BE2C (cell line): ENCODE measurements around the gene TRIM68.

ENCODE experiments used
- DNase-seq: peaks from one replicate; pipeline ENCODE4 v3.0.0-alpha.2; 2020
- H3K27me3 ChIP-seq: fragments of 250-450 bp; sonication (Bioruptor Pico); 2 replicates; pipeline ENCODE4 v1.5.1; 2020; ENCODE audit warnings: mild to moderate bottlenecking
- H3K36me3 ChIP-seq: fragments of 250-450 bp; sonication (Bioruptor Pico); 2 replicates; pipeline ENCODE4 v1.5.1; 2020; ENCODE audit warnings: mild to moderate bottlenecking
- H3K4me1 ChIP-seq: fragments of 250-450 bp; sonication (Bioruptor Pico); 2 replicates; pipeline ENCODE4 v1.5.1; 2020
- H3K4me3 ChIP-seq: 2 replicates; pipeline ENCODE4 v1.5.1; 2011; ENCODE audit warnings: low read depth, low read length
- H3K9me3 ChIP-seq: fragments of 250-450 bp; sonication (Bioruptor Pico); 2 replicates; pipeline ENCODE4 v1.5.1; 2020
- TF ChIP-seq, protein P1 (sequence below): IDR thresholded peaks from 2 replicates; pipeline ENCODE4 v1.5.1; 2012; ENCODE audit warnings: mild to moderate bottlenecking, low read depth, low read length

The TRIM68 gene

DNA sequence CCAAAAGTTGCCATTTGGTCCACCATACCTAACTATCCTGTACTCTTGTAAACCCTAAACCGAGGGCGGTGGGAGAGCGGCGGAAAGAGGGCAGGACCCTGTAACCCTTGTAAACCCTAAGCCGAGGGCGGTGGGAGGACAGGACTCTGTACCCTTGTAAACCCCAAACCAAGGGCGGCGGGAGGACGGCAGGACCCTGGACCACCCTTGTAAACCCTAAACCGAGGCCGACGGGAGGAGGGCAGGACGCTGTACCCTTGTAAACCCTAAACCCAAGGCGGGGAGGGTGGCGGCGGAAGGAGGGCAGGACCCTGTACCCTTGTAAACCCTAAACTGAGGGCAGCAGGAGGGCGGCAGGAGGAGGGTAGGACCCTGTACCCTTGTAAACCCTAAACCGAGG, 39.0 kb downstream of the TRIM68 start:
- no peaks in the 10 kb centered on the region for H3K27me3 ChIP-seq
- H3K36me3 ChIP-seq: no peaks in the 10 kb centered on the region
- H3K4me3 ChIP-seq: no peak overlapping the region
- no peaks in the 10 kb centered on the region for H3K9me3 ChIP-seq
- TF ChIP-seq, protein P1, sequence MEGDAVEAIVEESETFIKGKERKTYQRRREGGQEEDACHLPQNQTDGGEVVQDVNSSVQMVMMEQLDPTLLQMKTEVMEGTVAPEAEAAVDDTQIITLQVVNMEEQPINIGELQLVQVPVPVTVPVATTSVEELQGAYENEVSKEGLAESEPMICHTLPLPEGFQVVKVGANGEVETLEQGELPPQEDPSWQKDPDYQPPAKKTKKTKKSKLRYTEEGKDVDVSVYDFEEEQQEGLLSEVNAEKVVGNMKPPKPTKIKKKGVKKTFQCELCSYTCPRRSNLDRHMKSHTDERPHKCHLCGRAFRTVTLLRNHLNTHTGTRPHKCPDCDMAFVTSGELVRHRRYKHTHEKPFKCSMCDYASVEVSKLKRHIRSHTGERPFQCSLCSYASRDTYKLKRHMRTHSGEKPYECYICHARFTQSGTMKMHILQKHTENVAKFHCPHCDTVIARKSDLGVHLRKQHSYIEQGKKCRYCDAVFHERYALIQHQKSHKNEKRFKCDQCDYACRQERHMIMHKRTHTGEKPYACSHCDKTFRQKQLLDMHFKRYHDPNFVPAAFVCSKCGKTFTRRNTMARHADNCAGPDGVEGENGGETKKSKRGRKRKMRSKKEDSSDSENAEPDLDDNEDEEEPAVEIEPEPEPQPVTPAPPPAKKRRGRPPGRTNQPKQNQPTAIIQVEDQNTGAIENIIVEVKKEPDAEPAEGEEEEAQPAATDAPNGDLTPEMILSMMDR: no peak
- no peak for DNase-seq
- H3K4me1 ChIP-seq: no peaks in the 10 kb centered on the region

DNA sequence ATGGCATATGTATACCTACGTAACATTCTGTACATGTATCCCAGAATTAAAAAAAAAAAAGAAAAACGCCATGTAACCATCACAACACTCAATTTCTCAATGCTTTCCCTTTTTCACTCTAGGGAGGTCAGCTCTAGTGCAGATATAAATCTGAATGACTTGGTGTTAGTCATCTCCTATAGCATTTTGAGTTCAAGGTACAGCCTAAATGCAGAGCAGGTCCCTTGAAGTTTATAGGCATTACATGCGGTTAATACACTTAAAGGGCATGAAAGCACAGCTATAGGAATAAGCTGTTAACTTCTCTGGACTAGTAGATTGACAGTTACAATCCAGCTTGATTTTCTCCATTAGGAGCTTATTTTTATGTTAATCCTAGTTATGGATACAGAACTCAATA, 42.7 kb downstream of the TRIM68 start:
- DNase-seq: no peak
- Histone ChIP-seq H3K4me3 (no peak overlapping the region), H3K4me1 (no peaks in the 10 kb centered on the region), H3K27me3 (no peaks in the 10 kb centered on the region), H3K9me3 (no peaks in the 10 kb centered on the region), H3K36me3 (no peaks in the 10 kb centered on the region)
- TF ChIP-seq, protein P1: no peak

DNA sequence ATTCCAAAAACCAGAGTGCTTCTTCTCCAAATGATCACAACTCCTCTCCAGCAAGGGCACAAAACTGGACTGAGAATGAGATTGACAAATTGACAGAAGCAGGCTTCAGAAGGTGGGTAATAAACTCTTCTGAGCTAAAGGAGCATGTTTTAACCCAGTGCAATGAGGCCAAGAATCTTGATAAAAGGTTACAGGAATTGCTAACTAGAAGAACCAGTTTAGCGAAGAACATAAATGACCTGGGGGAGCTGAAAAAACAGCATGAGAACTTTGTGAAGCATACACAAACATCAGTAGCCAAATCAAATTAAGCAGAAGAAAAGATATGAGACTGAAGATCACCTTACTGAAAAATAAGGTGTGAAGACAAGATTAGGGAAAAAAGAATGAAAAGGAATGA, 47.6 kb downstream of the TRIM68 start:
- Histone ChIP-seq H3K36me3 (no peaks in the 10 kb centered on the region), H3K27me3 (no peaks in the 10 kb centered on the region), H3K9me3 (no peaks in the 10 kb centered on the region), H3K4me1 (no peaks in the 10 kb centered on the region), H3K4me3 (no peak overlapping the region)
- TF ChIP-seq, protein P1: no peak
- DNase-seq: no peak

DNA sequence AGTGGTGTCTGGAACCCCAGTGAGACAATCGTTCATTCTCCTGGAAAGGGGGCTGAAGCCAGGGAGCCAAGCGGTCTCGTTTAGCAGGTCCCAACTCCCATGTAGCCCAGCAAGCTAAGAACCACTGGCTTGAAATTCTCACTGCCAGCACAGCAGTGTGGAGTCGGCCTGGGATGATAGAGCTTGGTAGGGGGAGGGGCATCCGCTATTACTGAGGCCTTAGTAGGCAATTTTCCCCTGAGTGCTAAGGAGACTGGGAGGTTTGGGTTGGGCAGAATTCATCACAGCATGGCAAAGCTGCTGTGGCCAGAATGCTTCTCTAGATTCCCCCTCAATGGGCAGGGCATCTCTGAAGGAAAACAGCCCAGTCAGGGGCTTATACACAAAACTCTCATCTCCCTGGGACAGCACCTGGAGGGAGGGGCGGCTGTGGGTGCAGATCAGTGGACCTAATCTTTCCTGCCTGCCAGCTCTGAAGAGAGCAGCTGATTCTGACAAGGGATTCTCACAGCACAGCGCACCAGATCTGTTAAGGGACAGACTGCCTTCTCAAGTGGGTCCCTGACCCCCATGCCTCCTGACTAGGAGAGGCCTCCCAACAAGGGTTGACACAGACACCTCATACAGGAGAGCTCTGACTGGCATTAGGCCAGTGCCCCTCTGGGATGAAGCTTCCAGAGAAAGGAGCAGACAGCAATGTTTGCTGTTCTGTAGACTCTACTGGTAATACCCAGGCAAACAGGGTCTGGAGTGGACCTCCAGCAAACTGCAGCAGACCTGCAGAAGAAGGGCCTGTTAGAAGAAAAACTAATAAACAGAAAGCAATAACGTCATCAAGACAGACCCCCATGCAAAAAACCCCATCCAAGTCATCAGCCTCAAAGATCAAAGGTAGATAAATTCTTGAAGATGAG, 48.2 kb downstream of the TRIM68 start:
- Histone ChIP-seq H3K9me3 (no peaks in the 10 kb centered on the region), H3K36me3 (no peaks in the 10 kb centered on the region), H3K4me3 (no peak overlapping the region), H3K27me3 (no peaks in the 10 kb centered on the region), H3K4me1 (no peaks in the 10 kb centered on the region)
- DNase-seq: no peak
- TF ChIP-seq, protein P1: no peak

DNA sequence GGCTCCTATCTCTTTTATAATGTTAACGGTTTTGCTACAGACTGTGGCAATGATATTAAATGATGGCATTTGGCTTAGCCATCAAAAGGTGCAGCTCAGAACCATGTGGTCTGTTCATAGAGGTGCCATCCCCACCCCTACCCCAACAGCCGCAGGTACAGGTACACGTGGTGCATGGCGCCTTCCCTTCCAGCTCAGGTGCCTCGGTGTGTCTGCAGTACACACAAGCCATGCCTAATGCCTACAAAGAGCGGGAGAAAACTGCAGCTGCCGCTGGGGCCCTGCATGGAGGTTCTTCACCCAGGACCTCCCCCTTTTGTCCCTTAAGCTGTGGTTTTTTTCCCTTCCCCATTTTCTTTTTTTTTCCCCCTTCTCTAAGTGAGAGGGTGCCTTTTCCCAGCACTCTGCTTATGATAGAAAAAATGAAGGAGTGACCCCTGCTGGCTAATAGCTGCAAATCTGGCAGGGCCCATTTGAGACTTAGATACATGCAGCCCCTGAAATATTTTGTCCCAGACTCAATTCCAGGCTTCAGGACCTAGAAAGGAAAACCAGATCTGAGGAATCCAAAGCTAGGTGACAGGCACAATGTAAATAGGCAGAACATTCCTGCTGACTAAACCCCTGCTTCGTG, 56.6 kb downstream of the TRIM68 start:
- Histone ChIP-seq H3K27me3 (no peaks in the 10 kb centered on the region), H3K4me3 (no peak overlapping the region), H3K4me1 (no peaks in the 10 kb centered on the region), H3K9me3 (no peaks in the 10 kb centered on the region), H3K36me3 (no peaks in the 10 kb centered on the region)
- TF ChIP-seq, protein P1: peak; percentile 39
- DNase-seq: no peak
